Measurements from ENCODE around the gene FDXR.

DNA sequence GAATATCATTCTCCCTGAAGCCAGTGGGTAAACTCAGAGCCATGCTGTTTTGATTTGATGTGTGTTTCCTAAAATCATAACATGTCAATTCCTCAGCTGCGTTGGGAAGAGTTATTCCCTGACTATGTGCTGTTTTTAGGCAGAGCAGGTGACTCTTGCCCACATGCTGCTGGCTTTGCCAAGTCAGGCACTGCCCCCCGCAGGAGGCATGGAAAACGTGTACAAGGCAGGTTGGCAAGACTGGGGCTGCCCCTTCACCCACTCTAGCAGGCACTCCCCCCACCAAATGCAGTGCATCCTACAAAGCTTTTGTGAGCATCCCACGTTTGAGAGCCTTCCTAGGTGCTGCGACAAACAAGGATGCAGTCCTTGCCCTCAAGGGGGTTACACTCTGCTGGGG lies 58.3 kb downstream of the FDXR start:
- TF ChIP-seq, protein P1, sequence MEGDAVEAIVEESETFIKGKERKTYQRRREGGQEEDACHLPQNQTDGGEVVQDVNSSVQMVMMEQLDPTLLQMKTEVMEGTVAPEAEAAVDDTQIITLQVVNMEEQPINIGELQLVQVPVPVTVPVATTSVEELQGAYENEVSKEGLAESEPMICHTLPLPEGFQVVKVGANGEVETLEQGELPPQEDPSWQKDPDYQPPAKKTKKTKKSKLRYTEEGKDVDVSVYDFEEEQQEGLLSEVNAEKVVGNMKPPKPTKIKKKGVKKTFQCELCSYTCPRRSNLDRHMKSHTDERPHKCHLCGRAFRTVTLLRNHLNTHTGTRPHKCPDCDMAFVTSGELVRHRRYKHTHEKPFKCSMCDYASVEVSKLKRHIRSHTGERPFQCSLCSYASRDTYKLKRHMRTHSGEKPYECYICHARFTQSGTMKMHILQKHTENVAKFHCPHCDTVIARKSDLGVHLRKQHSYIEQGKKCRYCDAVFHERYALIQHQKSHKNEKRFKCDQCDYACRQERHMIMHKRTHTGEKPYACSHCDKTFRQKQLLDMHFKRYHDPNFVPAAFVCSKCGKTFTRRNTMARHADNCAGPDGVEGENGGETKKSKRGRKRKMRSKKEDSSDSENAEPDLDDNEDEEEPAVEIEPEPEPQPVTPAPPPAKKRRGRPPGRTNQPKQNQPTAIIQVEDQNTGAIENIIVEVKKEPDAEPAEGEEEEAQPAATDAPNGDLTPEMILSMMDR (IDR thresholded peaks at IDR 0.05): no peak
- no peak for TF ChIP-seq POLR2A (IDR thresholded peaks at IDR 0.05)
- TF ChIP-seq EP300 (IDR thresholded peaks at IDR 0.05): no peak
